OCI-LY3 (cell line): Measurements from ENCODE around the gene ANTXR2.

Experiments
- H2AFZ ChIP-seq: fragments of 200-600, 300-600 bp; shearing (Covaris generic); 2 replicates; pipeline ENCODE4 v1.6.0; 2014; ENCODE audit warnings: antibody characterized with exemption, low read depth, low read length
- H3K27ac ChIP-seq: fragments of 200-600, 300-600 bp; sonication (generic); 2 replicates; pipeline ENCODE4 v1.5.1; 2014; ENCODE audit warnings: mild to moderate bottlenecking, low read length, moderate library complexity, mixed read lengths
- H3K27me3 ChIP-seq: fragments of 200-600, 300-600 bp; sonication (generic); 2 replicates; pipeline ENCODE4 v1.6.1; 2014; ENCODE audit warnings: low read depth, low read length, mixed read lengths
- H3K36me3 ChIP-seq: fragments of 200-600, 300-600 bp; sonication (generic); replicated peaks from 2 replicates; pipeline ENCODE3; 2014; ENCODE audit warnings: low read depth, low read length, mixed read lengths
- H3K4me1 ChIP-seq: fragments of 300-600, 200-600 bp; sonication (generic); 2 replicates; pipeline ENCODE4 v1.6.1; 2014; ENCODE audit warnings: low read length, mixed read lengths
- H3K4me2 ChIP-seq: fragments of 200-600, 300-600 bp; sonication (generic); 2 replicates; pipeline ENCODE4 v1.6.1; 2014; ENCODE audit warnings: low read length, mixed read lengths
- H3K4me3 ChIP-seq: fragments of 300-600, 200-600 bp; sonication (generic); 2 replicates; pipeline ENCODE4 v1.5.1; 2014; ENCODE audit warnings: antibody characterized with exemption, mild to moderate bottlenecking, low read length, moderate library complexity
- H3K79me2 ChIP-seq: fragments of 300-600, 200-600 bp; shearing (Covaris generic); 2 replicates; pipeline ENCODE4 v1.6.1; 2014; ENCODE audit warnings: mild to moderate bottlenecking, low read length, mixed read lengths
- H3K9ac ChIP-seq: fragments of 300-600, 200-600 bp; shearing (Covaris generic); 2 replicates; pipeline ENCODE4 v1.6.0; 2014; ENCODE audit warnings: mild to moderate bottlenecking, low read length, moderate library complexity
- H3K9me3 ChIP-seq: fragments of 200-600, 300-600 bp; shearing (Covaris generic); 2 replicates; pipeline ENCODE4 v1.6.1; 2014; ENCODE audit warnings: low read length, mixed read lengths; ENCODE audit not compliant: insufficient read depth
- H4K20me1 ChIP-seq: fragments of 200-600, 300-600 bp; sonication (generic); 2 replicates; pipeline ENCODE4 v1.6.1; 2016; ENCODE audit warnings: low read length, mixed read lengths; ENCODE audit not compliant: insufficient read depth
- EZH2phosphoT487 ChIP-seq: fragments of 200-600 bp; shearing (Covaris generic); IDR thresholded peaks from 2 replicates; pipeline ENCODE4 v1.6.1; 2018; ENCODE audit warnings: antibody characterized with exemption, mixed run types, low read depth
- TF ChIP-seq, protein P1 (sequence below): fragments of 200-600, 300-600 bp; sonication (generic); IDR thresholded peaks from 2 replicates; pipeline ENCODE4 v1.5.1; 2014; ENCODE audit warnings: antibody characterized with exemption, low read length, low read depth

The ANTXR2 gene

DNA sequence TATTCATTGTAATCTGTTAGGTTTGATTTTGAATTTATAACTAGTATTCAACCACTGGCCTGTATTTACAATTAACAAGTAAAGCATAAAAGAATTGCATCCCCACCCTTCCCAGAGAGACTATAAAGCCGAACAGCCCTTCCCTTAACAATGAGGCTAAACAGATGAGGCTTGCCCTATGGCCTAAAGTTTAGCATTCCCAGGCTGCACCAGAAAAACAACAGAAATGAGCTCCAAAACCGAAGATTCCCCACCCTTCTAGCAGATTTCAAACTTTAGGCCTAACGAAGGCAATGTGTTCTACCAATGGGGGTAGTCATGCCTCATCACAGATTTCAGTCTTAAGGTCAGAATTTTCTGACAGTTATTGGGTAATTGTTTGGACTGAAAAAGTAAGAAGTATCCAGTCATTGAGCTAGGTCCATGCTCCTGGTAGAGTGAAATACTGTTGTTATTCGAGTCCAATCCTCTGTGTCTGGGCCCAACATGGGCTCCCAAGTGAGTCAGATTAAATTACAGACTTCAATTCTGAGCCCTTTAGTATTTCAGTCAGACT, 197.6 kb downstream of the ANTXR2 start:
- Histone ChIP-seq H3K4me3 (no peak overlapping the region), H3K79me2 (no peaks in the 10 kb centered on the region), H3K9ac (no peak overlapping the region), H3K4me2 (no peak overlapping the region), H3K4me1 (no peaks in the 10 kb centered on the region), H3K27ac (no peak overlapping the region), H3K36me3 (no peaks in the 10 kb centered on the region), H2AFZ (no peak overlapping the region), H4K20me1 (no peaks in the 10 kb centered on the region), H3K9me3 (peaks cover 4% of the 10 kb centered on the region; the same call in 1 of the 2 replicates), H3K27me3 (no peaks in the 10 kb centered on the region)
- no peak for TF ChIP-seq EZH2phosphoT487
- TF ChIP-seq, protein P1, sequence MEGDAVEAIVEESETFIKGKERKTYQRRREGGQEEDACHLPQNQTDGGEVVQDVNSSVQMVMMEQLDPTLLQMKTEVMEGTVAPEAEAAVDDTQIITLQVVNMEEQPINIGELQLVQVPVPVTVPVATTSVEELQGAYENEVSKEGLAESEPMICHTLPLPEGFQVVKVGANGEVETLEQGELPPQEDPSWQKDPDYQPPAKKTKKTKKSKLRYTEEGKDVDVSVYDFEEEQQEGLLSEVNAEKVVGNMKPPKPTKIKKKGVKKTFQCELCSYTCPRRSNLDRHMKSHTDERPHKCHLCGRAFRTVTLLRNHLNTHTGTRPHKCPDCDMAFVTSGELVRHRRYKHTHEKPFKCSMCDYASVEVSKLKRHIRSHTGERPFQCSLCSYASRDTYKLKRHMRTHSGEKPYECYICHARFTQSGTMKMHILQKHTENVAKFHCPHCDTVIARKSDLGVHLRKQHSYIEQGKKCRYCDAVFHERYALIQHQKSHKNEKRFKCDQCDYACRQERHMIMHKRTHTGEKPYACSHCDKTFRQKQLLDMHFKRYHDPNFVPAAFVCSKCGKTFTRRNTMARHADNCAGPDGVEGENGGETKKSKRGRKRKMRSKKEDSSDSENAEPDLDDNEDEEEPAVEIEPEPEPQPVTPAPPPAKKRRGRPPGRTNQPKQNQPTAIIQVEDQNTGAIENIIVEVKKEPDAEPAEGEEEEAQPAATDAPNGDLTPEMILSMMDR = no peak

DNA sequence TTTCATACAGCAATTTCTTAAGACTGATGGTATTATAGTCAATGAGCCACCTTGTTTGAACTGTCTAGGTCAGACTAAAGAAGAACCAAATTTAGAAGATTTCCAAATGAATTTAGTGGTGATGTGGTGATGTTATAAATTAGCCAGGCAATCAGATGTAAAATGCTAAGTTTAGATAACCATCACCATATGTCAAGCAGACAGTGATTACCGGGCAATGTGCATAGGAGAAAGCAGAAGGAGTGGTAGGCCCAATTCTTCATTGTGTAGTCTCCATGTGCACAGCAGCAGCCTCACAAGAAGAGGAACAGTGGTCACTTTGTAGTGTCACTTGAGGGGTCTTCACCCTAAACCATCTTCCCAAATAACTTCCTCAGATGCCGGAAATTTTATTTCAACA, 198.8 kb downstream of the ANTXR2 start:
- Histone ChIP-seq H3K79me2 (no peaks in the 10 kb centered on the region), H3K36me3 (no peaks in the 10 kb centered on the region), H3K27ac (no peak overlapping the region), H4K20me1 (no peaks in the 10 kb centered on the region), H3K4me1 (no peaks in the 10 kb centered on the region), H3K9me3 (peaks cover 4% of the 10 kb centered on the region; the same call in 1 of the 2 replicates), H3K27me3 (no peaks in the 10 kb centered on the region), H3K4me3 (no peak overlapping the region), H3K4me2 (no peak overlapping the region), H3K9ac (no peak overlapping the region), H2AFZ (no peak overlapping the region)
- TF ChIP-seq, protein P1 = no peak
- no peak for TF ChIP-seq EZH2phosphoT487

DNA sequence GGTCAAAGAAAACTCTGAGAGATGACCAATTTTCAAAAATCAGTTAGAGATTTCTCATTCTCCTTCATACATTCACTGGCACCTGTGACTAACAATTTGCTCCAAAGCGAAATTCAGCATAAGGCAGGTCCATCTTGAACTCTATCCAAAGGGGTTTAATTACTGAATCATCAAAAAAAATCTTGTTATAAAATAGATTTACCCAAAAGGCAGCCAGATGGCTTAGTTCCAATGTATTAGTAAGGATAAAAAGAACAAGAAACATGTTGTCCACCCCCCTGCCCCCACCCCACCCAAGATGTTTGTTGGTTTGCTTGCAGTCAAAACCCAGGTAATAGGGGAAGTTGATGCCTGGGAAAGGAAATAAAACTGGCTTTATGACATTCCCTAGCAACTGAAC, 200.3 kb downstream of the ANTXR2 start:
- no peak overlapping the region for H3K4me2 ChIP-seq
- no peaks in the 10 kb centered on the region for H3K4me1 ChIP-seq
- no peaks in the 10 kb centered on the region for H3K79me2 ChIP-seq
- H3K4me3 ChIP-seq = no peak overlapping the region
- H2AFZ ChIP-seq = no peak overlapping the region
- H3K27ac ChIP-seq = no peak overlapping the region
- H3K9me3 ChIP-seq = peaks cover under 1% of the 10 kb centered on the region; the same call in 1 of the 2 replicates
- no peak overlapping the region for H3K9ac ChIP-seq
- H4K20me1 ChIP-seq = no peaks in the 10 kb centered on the region
- H3K27me3 ChIP-seq = no peaks in the 10 kb centered on the region
- H3K36me3 ChIP-seq = no peaks in the 10 kb centered on the region
- no peak for TF ChIP-seq EZH2phosphoT487
- TF ChIP-seq, protein P1 = no peak

DNA sequence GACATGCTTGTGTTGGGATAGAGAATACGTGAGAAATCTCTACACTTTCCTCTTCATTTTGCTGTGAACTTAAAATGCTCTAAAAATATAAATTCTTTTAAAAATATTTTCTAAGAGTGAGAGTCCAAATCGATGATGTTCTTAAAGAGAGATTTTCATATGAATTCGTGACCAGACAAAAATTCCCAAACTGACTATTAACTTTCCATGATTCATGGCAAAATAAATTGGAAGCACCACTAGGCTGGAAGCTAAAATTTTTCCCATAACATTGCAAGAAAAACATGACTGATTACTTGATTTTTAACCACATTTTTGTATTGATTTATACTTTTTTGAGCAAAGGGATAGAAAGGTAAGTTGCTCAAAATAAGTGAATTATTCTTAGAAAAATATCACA, 201.1 kb downstream of the ANTXR2 start:
- no peaks in the 10 kb centered on the region for H3K9me3 ChIP-seq
- no peaks in the 10 kb centered on the region for H3K79me2 ChIP-seq
- H3K27me3 ChIP-seq = no peaks in the 10 kb centered on the region
- no peak overlapping the region for H3K27ac ChIP-seq
- H3K36me3 ChIP-seq = no peaks in the 10 kb centered on the region
- no peaks in the 10 kb centered on the region for H4K20me1 ChIP-seq
- TF ChIP-seq, protein P1 = no peak
- no peak for TF ChIP-seq EZH2phosphoT487
- no peak overlapping the region for H3K4me2 ChIP-seq
- no peak overlapping the region for H3K4me3 ChIP-seq
- H3K4me1 ChIP-seq = no peaks in the 10 kb centered on the region
- no peak overlapping the region for H2AFZ ChIP-seq
- no peak overlapping the region for H3K9ac ChIP-seq
